Measurements from ENCODE around the gene SIRT7.

DNA sequence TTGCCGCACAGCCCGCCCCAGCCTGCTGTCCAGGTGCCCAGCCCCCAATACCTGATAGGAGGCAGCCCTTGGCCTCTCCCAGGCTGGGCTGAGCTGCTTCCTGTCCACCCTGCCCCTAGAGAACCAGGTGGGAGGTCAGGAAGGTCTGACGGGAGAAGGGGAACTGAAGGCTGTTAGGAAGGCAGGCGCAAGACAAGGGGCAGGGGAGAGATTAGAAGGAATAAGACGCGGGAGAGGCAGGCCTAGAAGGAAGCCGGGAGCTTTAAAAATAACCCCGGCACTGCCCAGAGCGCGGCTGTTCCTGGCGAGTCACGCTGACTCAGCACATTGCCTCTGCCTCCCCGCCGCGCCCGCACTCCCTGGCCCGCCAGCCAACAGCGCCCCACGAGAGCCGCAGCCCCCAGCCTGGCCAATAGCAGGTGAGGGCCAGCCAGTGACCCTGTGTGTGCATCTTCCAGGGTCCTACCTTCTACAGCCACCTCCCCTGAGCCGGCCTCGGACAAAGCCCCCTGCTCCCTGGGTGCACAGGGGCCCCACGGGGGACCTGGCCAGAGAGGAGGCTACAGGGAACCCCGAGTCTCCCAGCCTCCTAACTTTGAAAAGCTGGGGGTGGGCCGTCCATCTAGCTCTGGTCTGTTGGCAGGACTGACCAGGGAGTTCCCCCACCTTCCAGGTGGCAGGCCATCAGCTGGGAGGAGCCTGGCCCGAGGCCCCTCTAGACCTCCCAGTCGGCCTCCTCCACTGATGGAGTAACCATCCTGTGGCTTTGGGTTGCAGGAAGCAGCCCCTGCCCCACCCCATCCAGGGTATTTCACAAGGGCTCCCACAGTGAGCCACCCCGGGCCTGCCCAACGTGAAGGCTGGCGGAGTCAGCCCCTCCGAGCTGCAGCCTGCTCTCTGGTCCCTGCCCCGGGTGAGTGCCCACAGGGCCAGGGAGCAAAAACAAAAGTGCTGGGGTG is 5.6 kb upstream of the SIRT7 start:
- no peak for TF ChIP-seq EZH2 (IDR thresholded peaks at IDR 0.05; ENCODE audit: low read depth)
- TF ChIP-seq, protein P1, sequence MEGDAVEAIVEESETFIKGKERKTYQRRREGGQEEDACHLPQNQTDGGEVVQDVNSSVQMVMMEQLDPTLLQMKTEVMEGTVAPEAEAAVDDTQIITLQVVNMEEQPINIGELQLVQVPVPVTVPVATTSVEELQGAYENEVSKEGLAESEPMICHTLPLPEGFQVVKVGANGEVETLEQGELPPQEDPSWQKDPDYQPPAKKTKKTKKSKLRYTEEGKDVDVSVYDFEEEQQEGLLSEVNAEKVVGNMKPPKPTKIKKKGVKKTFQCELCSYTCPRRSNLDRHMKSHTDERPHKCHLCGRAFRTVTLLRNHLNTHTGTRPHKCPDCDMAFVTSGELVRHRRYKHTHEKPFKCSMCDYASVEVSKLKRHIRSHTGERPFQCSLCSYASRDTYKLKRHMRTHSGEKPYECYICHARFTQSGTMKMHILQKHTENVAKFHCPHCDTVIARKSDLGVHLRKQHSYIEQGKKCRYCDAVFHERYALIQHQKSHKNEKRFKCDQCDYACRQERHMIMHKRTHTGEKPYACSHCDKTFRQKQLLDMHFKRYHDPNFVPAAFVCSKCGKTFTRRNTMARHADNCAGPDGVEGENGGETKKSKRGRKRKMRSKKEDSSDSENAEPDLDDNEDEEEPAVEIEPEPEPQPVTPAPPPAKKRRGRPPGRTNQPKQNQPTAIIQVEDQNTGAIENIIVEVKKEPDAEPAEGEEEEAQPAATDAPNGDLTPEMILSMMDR (conservative IDR thresholded peaks at IDR 0.05), result no peak
